ENCODE results near the gene SYVN1.

GRCh38 chr11:65121865-65122696 lies 12.2 kb downstream of the SYVN1 start, which contains the start of the genes FAU and MRPL49:
- TF ChIP-seq CTCF (IDR thresholded peaks at IDR 0.05) = no peak
- peak; percentile 98 to 99 (median 98) for TF ChIP-seq POLR2AphosphoS5 (IDR thresholded peaks at IDR 0.05)
- peak; percentile 97 for TF ChIP-seq POLR2A (IDR thresholded peaks at IDR 0.05)
